ENCODE measurements around the gene ZNF140. TPM values are rescaled to one million over a fixed set of nuclear protein-coding genes. Genes with fewer than 3 reads are reported as not detected.

The ZNF140 gene
- total RNA-seq, 2 donors from 2014 or later: 7.1 to 17.1 TPM

DNA sequence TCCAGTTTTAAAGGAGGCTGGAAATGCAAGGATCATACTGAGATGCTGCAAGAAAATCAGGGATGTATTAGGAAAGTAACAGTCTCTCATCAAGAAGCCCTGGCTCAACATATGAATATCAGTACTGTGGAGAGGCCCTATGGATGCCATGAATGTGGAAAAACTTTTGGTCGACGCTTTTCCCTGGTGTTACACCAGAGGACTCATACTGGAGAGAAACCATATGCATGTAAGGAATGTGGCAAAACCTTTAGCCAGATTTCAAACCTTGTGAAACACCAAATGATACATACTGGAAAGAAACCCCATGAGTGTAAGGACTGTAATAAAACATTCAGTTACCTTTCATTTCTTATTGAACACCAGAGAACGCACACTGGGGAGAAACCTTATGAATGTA lies 24.9 kb downstream of the ZNF140 start:
- Mint-ChIP-seq H3K9me3 (peaks cover 21% of the 10 kb centered on the region), H3K4me3 (no peak overlapping the region), H3K4me1 (ENCODE audit: low read depth in 2 of 2) (peaks cover 0 to 2% of the 10 kb centered on the region in 2 donors), H3K27me3 (no peaks in the 10 kb centered on the region), H3K36me3 (peaks cover 90% of the 10 kb centered on the region), H3K27ac (no peak overlapping the region)
- ATAC-seq (no peak), DNase-seq (ENCODE audit: low spot score) (no peak)

DNA sequence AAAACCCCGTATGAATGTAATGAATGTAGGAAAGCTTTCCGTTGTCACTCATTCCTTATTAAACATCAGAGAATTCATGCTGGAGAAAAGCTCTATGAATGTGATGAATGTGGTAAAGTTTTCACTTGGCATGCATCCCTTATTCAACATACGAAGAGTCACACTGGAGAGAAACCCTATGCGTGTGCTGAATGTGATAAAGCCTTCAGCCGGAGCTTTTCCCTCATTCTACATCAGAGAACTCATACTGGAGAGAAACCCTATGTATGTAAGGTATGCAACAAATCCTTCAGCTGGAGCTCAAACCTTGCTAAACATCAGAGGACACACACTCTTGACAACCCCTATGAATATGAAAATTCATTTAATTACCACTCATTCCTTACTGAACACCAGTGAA lies 25.5 kb downstream of the ZNF140 start:
- H3K27me3 Mint-ChIP-seq: no peaks in the 10 kb centered on the region
- DNase-seq (ENCODE audit: low spot score) (no peak), ATAC-seq (no peak)
- peaks cover 88% of the 10 kb centered on the region for H3K36me3 Mint-ChIP-seq
- H3K9me3 Mint-ChIP-seq: peaks cover 17% of the 10 kb centered on the region
- H3K4me1 Mint-ChIP-seq (ENCODE audit: low read depth in 2 of 2): no peaks in the 10 kb centered on the region
- H3K4me3 Mint-ChIP-seq: no peak overlapping the region
- H3K27ac Mint-ChIP-seq: no peak overlapping the region

DNA sequence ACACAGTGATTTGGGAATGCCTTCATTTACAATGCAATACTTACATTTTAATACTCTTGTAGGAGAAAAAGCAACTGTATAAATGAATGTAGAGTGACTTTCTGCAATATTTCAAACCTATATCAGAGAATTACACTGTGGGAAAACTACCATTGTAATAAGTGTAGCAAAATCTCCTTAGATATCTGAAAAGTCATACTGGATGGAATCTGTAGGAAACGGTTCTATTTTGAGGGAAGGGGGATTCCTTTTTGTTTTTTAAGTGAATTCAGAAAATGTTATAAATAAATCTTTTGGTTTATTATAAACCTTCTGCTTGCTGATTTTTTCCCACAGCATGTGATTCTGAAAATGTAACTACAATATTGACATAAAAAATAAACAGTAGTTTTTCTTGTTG lies 26.4 kb downstream of the ZNF140 start:
- DNase-seq (ENCODE audit: low spot score) (no peak), ATAC-seq (no peak)
- no peak overlapping the region for H3K27ac Mint-ChIP-seq
- no peaks in the 10 kb centered on the region for H3K4me1 Mint-ChIP-seq (ENCODE audit: low read depth in 2 of 2)
- H3K27me3 Mint-ChIP-seq: no peaks in the 10 kb centered on the region
- peaks cover 84% of the 10 kb centered on the region for H3K36me3 Mint-ChIP-seq
- peaks cover 16% of the 10 kb centered on the region for H3K9me3 Mint-ChIP-seq
- H3K4me3 Mint-ChIP-seq: no peak overlapping the region

DNA sequence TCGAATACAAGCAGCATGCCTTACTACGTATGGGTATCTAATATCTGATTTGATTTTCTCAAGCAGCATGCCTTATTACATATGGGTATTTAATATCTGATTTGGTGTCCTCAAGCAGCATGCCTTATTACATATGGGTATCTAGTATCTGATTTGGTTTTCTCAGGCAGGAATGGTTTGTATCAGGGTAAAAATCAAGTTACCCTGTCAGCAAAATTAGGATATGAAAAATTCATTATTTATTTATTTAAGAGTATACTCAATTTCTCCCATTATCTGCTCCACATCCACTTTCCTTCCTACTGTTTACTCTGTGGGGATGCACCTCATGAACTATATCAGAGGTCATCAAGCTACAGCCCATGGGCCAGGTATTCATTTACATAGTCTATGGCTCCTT lies 27.4 kb downstream of the ZNF140 start:
- no peak overlapping the region for H3K4me3 Mint-ChIP-seq
- peaks cover 79% of the 10 kb centered on the region for H3K36me3 Mint-ChIP-seq
- no peak for DNase-seq (ENCODE audit: low spot score)
- no peak for ATAC-seq
- no peaks in the 10 kb centered on the region for H3K4me1 Mint-ChIP-seq (ENCODE audit: low read depth in 2 of 2)
- no peak overlapping the region for H3K27ac Mint-ChIP-seq
- no peaks in the 10 kb centered on the region for H3K27me3 Mint-ChIP-seq
- peaks cover 16% of the 10 kb centered on the region for H3K9me3 Mint-ChIP-seq

DNA sequence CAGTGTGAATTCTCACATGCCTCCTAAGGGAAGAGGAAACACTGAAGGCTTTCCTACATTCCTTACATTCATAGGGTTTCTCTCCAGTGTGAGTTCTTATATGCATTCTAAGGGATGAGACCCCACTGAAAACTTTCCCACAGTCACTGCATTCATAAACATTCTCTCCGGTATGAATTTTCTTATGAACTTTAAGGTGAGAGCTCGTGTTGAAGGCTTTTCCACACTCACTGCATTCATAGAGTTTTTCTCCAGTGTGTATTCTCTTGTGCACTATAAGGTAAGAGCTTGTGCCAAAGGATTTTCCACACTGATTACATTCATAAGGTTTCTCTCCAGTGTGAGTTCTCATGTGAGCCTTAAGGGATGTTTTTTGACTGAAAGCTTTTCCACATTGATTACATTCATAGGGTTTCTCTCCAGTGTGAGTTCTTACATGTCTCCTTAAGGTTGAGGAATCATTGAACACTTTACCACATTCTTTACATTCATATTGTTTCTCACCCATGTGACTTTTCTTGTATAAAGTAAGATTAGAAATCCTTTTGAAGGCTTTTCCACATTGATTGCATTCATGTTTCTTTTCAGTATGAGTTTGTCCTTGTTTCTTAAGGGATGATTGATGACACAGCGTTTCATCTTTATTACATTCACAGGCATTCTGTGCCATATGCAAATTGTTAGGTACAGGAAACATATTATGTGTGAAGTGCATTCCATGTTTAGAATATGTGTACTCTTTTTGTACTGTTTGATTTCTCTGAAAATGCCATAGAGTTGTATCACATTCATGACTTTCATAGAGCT lies 39.9 kb downstream of the ZNF140 start:
- H3K4me1 Mint-ChIP-seq (ENCODE audit: low read depth in 2 of 2): no peaks in the 10 kb centered on the region
- H3K27me3 Mint-ChIP-seq: no peaks in the 10 kb centered on the region
- no peak for ATAC-seq
- no peak overlapping the region for H3K27ac Mint-ChIP-seq
- DNase-seq (ENCODE audit: low spot score): no peak
- H3K36me3 Mint-ChIP-seq: peaks cover 69% of the 10 kb centered on the region
- H3K4me3 Mint-ChIP-seq: no peak overlapping the region
- peaks cover 35% of the 10 kb centered on the region for H3K9me3 Mint-ChIP-seq

DNA sequence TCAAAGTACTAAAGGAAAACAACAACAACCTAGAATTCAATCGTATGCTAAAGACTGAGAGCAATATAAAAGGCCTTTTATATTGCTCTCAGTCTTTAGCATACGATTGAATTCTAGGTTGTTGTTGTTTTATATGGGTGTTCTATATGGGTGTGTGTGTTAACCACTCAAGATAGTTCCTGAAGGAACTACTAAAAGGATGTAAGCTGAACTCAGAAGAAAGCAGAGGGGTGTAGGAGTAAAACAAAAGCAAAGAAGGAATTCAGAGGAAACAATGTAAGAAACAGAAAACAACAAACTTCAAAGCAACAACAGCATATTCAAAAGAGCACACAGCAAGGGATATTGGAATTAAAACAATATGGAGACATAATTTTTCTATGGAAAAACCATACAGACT lies 44.0 kb downstream of the ZNF140 start:
- H3K27me3 Mint-ChIP-seq: no peaks in the 10 kb centered on the region
- H3K27ac Mint-ChIP-seq: no peak overlapping the region
- H3K36me3 Mint-ChIP-seq: peaks cover 57% of the 10 kb centered on the region
- DNase-seq (ENCODE audit: low spot score) (no peak), ATAC-seq (no peak)
- no peak overlapping the region for H3K4me3 Mint-ChIP-seq
- peaks cover 0 to 6% of the 10 kb centered on the region in 2 donors for H3K4me1 Mint-ChIP-seq (ENCODE audit: low read depth in 2 of 2)
- peaks cover 23% of the 10 kb centered on the region for H3K9me3 Mint-ChIP-seq

DNA sequence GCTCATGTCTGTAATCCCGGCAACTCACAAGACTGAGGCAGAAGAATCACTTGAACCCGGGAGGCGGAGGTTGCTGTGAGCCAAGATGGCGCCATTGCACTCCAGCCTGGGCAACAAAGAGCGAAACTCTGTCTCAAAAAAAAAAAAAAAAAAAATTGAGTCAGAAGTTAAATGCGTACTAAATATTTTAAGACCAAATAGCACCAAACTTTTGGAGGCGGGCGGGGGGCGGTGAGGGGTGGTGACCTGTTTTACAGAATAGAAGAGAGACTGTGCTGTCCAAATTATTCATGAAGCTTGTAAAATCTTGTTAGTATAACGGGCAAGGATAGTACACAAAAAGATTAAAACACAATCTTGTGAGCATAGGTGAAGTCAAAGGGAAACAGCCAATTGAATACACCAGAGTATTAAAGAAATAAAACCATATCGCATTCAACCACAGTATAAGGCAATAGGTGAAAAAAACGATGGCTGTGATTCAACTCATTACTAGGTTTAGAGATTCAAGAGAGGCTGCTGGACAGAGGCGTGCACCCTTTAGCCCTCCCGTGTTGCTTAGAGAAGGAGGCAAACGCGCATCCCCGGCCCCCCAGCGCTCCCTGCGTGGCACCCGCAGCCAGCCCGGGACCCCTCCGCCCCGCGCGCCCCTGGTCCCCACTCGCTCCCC lies 48.8 kb downstream of the ZNF140 start:
- Mint-ChIP-seq H3K9me3 (peaks cover 21% of the 10 kb centered on the region), H3K27ac (peak overlapping the region; percentile 85 to 87), H3K4me1 (ENCODE audit: low read depth in 2 of 2) (peaks cover 13 to 19% of the 10 kb centered on the region in 2 donors), H3K27me3 (no peaks in the 10 kb centered on the region), H3K36me3 (peaks cover 56% of the 10 kb centered on the region), H3K4me3 (peak overlapping the region; percentile 98)
- DNase-seq (ENCODE audit: low spot score) (no peak), ATAC-seq (peak in 1 of 2 donors; percentile 2)

DNA sequence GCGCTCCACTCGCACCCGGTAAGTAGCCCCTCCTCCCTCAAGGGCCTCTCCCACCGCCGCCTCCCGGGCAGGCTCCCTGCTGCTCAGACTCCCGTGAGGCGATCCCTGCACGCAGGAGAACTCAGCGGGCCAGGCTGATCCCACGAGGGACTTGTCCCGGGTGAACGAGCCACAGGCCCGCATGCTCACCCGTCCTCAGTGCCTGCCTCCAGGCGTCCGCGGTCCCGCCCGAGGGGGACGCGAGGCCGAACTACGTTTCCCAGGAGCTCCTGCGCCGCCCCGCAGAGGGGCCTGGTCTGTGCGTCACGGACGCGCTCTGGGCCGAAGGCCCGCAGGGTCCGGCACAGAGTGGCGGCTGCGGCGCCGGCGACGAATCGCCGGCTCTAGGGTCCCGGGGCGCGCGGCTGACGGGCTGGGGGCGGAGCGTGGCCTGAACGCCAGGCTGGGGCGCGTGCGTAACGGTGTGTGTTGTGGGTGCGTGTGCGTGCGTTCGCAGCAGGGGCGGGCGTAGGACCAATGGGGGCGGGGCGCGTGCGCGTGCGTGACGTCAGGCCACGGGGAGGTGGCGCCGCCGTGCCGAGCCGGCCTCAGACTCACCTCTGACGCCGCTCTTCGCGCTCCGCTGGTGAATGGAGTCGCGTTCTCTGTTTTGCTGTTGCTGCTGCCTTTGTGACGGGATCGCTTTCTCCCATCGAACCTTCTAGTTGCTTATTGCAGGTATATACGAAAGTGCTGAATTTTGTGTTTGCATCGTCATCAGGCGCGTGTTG lies 49.5 kb downstream of the ZNF140 start, which contains the start of the genes ZNF10 and ZNF891:
Gene ZNF10 (plus strand): TSS at position 590 of the 770 bp plus-strand sequence. CDS start 13,866 bp downstream, outside the sequence.
Gene ZNF891 (minus strand): TSS at position 237 of the 770 bp plus-strand sequence. CDS start 8,356 bp downstream, outside the sequence.
- H3K27me3 Mint-ChIP-seq: no peaks in the 10 kb centered on the region
- peak within 1 kb of the TSS; percentile 98 for H3K4me3 Mint-ChIP-seq
- H3K9me3 Mint-ChIP-seq: peaks cover 22% of the 10 kb centered on the region
- ATAC-seq (peak; percentile 96 to 97), DNase-seq (ENCODE audit: low spot score) (peak; percentile 97)
- peak within 1 kb of the TSS; percentile 85 to 87 for H3K27ac Mint-ChIP-seq
- H3K4me1 Mint-ChIP-seq (ENCODE audit: low read depth in 2 of 2): peaks cover 13 to 19% of the 10 kb centered on the region in 2 donors
- H3K36me3 Mint-ChIP-seq: peaks cover 57% of the 10 kb centered on the region

DNA sequence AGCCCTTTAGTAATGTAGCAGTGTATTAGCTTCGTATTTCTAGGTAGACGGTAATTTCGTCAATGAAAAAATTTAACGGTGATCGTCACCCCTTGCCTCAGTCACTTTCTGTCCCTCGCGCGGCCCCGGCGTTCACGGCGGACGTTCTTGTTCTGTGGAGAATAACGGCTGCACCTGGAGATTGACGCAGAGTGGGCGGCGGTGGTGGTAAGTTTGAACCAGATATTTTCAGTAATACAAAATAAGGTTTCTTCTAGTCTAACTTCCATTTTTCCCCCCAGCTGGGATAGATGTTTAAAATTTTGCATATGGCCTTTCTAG lies 50.0 kb downstream of the ZNF140 start:
- H3K36me3 Mint-ChIP-seq: peaks cover 57% of the 10 kb centered on the region
- ATAC-seq: no peak
- no peak for DNase-seq (ENCODE audit: low spot score)
- peaks cover 26% of the 10 kb centered on the region for H3K9me3 Mint-ChIP-seq
- H3K4me1 Mint-ChIP-seq (ENCODE audit: low read depth in 2 of 2): peaks cover 13 to 19% of the 10 kb centered on the region in 2 donors
- peak overlapping the region; percentile 85 to 87 for H3K27ac Mint-ChIP-seq
- peak overlapping the region; percentile 98 for H3K4me3 Mint-ChIP-seq
- H3K27me3 Mint-ChIP-seq: no peaks in the 10 kb centered on the region

DNA sequence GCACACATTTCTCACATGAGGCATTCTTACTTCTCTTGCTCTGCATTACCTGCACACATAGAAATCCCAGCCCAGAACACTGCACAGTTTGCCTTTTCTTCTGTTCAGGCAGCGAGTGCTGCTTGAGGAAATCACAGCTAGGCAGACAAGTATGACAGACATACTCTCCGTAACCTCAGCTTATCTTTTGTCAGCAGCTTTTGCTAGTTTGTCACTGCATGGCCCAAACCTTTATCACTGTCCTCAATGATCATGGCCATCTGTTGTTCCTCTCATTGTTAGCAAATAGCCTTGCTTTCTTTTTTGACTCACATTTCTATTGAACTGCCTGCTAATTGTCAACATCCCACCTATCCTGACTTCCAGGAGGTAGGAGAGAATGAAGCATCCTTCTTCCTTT lies 55.0 kb downstream of the ZNF140 start:
- ATAC-seq (no peak), DNase-seq (ENCODE audit: low spot score) (no peak)
- H3K4me1 Mint-ChIP-seq (ENCODE audit: low read depth in 2 of 2): peaks cover 9 to 13% of the 10 kb centered on the region in 2 donors
- H3K9me3 Mint-ChIP-seq: peaks cover 41% of the 10 kb centered on the region
- no peak overlapping the region for H3K27ac Mint-ChIP-seq
- H3K27me3 Mint-ChIP-seq: no peaks in the 10 kb centered on the region
- no peak overlapping the region for H3K4me3 Mint-ChIP-seq
- H3K36me3 Mint-ChIP-seq: peaks cover 77% of the 10 kb centered on the region

DNA sequence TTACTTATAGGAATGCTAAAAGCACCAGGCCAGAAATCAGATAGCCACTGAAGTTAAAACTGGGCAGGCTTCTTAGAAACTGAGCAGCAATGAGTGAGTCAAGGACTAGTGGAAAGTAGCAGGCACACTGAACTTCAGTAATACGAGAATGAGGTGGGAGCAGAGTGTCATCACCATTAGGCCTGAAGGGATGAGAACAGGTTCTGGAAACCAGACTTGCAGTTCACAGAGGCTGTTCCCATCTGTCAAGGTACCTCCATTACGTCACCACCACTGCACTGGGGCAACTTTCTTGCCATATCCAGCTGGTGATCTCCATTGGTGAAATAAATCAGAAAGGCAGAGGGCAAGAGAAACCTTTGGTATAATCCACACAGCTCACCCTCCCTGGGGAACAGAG lies 65.3 kb downstream of the ZNF140 start:
- H3K9me3 Mint-ChIP-seq: peaks cover 33% of the 10 kb centered on the region
- H3K27ac Mint-ChIP-seq: no peak overlapping the region

DNA sequence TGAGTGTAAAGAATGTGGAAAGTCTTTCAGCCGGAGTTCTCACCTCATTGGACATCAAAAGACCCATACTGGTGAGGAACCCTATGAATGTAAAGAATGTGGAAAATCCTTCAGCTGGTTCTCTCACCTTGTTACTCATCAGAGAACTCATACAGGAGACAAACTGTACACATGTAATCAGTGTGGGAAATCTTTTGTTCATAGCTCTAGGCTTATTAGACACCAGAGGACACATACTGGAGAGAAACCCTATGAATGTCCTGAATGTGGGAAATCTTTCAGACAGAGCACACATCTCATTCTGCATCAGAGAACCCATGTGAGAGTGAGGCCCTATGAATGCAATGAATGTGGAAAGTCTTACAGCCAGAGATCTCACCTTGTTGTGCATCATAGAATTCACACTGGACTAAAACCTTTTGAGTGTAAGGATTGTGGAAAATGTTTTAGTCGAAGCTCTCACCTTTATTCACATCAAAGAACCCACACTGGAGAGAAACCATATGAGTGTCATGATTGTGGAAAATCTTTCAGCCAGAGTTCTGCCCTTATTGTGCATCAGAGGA lies 75.5 kb downstream of the ZNF140 start:
- ATAC-seq (no peak), DNase-seq (ENCODE audit: low spot score) (no peak)
- H3K9me3 Mint-ChIP-seq: peaks cover 41% of the 10 kb centered on the region
- H3K27me3 Mint-ChIP-seq: no peaks in the 10 kb centered on the region
- no peak overlapping the region for H3K27ac Mint-ChIP-seq
- H3K36me3 Mint-ChIP-seq: peaks cover 79% of the 10 kb centered on the region
- H3K4me3 Mint-ChIP-seq: no peak overlapping the region
- H3K4me1 Mint-ChIP-seq (ENCODE audit: low read depth in 2 of 2): no peaks in the 10 kb centered on the region

More for the DNA sequence above, 65.3 kb downstream of the ZNF140 start:
- Mint-ChIP-seq H3K36me3 (peaks cover 71% of the 10 kb centered on the region), H3K4me3 (no peak overlapping the region), H3K4me1 (ENCODE audit: low read depth in 2 of 2) (no peaks in the 10 kb centered on the region), H3K27me3 (no peaks in the 10 kb centered on the region)
- no peak for DNase-seq (ENCODE audit: low spot score)
- ATAC-seq: no peak

All from natural killer cell treated with Interleukin-12 subunit alpha and Interleukin-12 subunit beta and Interleukin-15 and Interleukin-18, amount 100 ng/mL, for 72 hours (primary cell).